Activated CD8-positive, alpha-beta memory T cell treated with anti-CD3 and anti-CD28 coated beads for 4 hours (primary cell): ENCODE measurements around the gene COBL.

Experiments
- DNase-seq, 2 donors: peaks; one replicate each; pipeline ENCODE4 v3.0.0-alpha.2; 2020; ENCODE audit warnings: low read depth in 2 of 2

The COBL gene

GRCh38 chr7:51234609-51235308 is 81.8 kb downstream of the COBL start:
- DNase-seq, result no peak

DNA sequence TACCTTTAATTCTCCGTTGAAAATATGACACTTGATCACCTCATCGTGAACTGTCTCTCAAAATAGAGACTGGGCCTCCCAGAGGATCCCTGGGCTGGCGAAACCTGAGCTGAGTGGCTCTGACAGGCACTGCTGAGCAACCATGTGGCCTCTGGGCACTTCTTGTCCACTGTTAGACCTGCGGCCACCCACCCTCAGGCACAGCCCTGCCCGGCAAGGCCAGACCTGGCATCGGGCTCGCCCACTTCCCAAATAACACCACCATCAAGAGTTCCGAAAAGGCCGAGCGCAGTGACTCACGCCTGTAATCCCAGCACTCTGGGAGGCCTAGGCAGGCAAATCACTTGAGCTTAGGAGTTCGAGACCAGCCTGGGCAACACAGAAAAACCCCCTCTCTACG is 82.5 kb downstream of the COBL start:
- DNase-seq, result no peak

DNA sequence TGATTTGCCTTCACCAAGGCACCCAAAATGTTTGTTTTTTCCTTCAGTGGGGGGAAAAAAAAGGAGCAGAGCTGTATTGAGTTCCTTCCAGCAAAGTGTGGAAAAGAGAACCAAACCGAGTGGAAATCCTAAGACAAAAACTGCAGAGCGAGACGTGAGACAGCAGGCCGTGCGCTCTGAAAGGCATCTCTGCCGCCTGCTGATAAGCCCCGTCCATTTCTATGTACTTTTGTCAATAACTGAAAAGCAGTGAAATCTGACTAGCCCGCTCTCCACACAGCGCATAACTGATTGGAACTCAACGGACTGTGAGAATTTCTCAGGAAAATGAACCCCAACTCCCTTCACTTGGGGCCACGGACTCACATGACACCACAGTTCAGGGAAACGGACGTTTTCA is 83.2 kb downstream of the COBL start:
- no peak for DNase-seq

DNA sequence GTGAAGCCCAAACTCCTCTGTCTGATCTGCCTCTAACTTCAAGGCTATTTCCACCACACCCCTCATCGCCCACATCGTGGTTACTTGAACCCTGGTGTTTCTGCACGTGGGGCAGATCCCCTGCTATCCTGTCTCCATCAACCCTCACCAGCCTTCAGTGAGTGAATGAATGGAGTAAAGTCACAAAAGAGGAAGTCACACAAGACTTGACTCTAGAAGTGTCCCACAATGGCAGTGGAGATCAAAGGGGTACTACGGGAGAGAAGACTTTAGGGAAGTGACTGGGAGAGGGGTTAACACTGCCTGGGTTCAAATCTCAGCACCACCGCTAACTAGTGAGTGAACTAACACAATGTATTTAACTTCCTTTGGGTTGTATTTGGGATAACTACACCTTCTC is 85.9 kb downstream of the COBL start:
- DNase-seq, result no peak

DNA sequence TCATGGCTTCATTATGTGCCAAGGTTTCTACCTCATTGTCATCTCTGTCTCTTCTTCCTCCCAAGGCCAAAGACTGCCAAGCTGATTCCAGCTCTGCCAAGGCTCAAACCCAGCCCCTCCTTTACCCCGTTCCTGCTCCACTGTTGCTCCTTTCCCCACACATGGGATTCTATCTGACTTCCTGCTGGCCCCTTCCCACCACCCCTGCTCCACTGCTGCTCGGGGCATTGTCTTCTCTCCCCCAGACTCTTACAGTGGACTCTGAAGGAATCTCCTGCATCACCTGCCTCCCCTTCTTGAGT is 86.3 kb downstream of the COBL start:
- no peak for DNase-seq

GRCh38 chr7:51229620-51230323 is 86.8 kb downstream of the COBL start:
- no peak for DNase-seq

GRCh38 chr7:51229106-51229537 is 87.5 kb downstream of the COBL start:
- no peak for DNase-seq

DNA sequence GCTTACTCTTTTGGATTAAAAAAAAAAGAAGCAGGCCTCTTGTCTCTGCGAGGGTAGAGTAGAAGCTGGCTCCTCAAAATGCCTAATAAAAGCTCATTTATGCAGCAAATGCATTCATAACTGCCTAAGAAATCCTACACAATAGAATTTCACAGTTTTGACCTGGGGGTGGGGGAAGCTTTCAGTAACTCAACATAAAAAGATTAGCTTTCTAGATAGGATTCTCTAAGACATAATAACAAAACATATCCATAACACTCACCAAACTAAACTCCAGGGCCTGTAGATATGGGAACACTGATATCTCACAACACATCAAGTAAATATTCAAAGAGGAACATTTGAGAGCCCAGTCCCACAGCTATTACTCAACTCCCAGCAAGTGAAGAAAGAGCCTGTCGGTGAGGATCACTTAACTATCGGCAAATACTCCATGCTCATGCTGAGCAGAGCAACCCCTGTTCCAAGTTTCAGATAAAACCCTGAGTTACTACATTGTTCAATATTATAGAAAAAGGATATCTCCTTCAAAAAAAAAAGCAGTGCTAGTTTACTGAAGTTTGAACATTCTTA is 88.1 kb downstream of the COBL start:
- DNase-seq, result no peak

GRCh38 chr7:51227861-51228260 is 88.7 kb downstream of the COBL start:
- no peak for DNase-seq

GRCh38 chr7:51226916-51227535 is 89.6 kb downstream of the COBL start:
- no peak for DNase-seq

DNA sequence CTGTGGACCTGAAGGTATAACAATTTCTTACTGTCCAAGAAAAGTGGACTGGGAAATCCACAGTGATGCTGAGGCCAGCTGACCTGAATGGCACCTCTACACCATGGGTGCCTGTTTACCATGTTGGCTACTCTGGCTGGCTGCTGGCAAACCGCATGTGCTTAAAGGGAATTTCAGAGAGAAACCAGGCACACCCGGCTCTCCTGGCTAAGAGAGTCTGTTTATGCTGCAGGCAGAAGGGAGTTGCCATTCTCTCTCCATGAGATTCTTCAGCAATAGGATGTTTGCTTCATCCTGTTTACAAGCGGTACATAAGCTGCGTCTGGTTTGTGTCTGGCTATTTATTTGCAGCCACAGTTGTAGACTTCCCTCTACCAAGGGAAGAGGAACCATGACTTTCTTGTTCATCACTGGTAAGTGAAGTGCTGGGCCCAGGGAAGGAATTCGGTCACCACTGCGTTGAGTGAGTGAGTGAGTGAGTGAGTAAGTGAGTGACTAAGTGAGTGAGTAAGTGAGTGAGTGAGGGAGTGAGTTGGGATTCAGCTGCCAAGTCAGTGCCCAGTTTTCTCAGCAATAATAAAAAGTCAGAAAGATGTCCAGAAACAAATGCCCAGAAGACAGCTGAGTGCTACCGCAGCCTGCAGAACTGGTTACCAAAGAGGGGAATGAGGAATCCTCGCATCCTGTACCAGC is 90.4 kb downstream of the COBL start:
- DNase-seq, result no peak

DNA sequence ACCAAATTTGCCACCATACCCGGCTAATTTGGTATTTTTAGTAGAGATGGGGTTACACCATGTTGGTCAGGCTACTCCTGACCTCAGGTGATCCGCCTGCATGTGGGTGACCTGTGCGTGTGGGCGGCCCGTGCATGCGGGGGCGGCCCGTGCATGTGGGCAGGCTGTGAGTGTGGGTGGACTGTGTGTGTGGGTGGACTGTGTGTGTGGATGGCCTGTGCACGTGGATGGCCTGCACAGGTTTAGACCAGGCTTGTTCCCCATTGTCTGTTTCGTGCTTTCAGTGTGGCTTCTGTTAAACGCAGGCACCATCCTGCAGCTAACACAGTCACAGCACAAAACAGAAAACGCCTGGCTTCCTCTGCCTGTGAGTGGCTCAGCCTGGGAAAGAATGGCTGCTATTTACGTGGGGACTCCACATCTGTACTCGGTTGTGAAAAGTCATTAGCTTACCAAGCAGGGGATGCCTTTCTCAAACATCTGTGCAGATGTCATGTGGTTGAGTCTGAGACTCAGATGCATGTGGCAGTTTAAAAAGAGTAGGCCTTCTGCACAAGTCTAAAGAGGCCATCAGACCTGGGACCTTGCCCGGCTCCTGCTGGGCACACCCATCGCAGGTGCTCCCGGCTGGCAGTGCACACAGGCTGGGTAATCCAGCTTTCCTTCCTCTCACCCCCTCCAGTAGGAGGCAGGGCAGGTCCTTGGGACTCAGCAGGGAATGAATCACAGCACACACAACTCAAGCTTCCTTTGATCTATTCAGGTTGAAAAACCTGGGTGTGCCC is 91.6 kb downstream of the COBL start:
- no peak for DNase-seq

DNA sequence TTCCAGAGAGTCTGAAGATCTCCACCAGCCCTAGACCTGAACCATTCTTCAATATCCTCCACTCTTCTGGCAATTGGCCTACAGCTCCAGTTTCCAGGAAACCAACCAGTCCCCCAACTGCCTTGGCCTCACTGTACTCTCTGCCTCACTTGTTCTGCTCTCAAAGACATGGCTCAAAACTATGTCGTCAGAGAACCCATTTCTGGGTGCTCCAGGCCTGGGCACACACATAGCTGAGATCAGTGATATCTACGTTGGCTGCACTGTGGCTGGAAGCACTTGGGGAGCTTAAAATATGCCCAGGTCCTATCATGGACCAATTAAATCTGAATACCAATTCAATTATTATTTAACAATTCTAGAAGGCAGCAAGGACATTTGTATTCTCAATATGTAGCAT is 93.1 kb downstream of the COBL start:
- DNase-seq, result no peak

- no peak for DNase-seq
Measured at GRCh38 chr7:51222916-51223315, 93.7 kb downstream of the COBL start.

DNA sequence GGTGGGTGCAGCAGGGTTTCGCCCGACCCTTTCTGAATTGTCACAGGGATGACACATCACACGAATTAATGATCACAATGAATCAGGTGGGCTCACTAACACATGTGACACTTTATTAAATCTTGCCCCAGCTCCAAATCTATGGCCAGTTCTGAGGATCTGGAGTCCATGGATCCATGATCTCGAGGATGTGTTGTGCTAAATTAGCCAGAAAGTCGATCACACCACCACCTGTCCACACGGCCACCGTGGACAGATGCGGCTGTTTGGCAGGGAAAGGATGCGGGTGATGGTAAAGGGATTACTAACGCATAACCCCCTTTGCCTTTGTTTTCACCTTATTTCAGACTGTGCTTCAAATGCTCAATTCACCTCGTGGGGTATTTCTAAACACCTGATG is 96.4 kb downstream of the COBL start:
- DNase-seq, result no peak

- DNase-seq, result no peak
Measured at GRCh38 chr7:51219261-51219988, 97.2 kb downstream of the COBL start.

DNA sequence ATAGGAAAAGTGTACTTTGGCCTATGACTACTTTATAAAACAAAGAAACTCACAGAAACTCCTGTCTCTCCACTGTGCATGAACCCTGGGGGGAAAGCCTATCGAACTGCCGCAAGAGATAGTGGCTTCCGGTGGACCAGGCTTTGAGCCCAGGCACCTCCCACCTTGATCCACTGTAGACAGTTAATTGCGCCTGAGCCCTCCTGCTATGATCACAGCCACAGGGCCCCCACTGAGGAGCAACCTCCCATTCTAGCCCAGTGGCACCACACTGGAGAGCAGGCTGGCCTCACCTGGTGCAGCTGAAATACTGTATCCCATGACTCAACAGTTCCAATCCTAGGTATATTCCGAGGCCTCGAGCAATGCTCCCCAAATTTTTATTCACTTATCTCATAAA is 98.8 kb downstream of the COBL start:
- no peak for DNase-seq

DNA sequence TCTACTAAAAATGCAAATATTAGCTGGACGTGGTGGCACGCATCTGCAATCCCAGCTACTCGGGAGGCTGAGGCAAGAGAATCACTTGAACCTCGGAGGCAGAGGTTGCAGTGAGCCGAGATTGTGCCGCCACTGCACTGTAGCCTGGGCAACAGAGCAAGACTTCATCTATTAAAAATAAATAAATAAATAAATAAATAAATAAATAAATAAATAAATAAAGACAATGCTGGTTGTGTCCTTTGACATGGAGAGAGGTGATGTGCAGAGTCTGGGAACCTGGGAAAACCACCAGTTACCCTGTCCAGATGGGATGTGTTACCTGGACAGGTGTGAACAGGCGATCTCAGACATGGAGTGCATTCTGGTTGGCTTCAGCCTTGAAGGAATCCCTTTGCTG is 102.5 kb downstream of the COBL start:
- DNase-seq, result no peak

- DNase-seq, result no peak
Measured at GRCh38 chr7:51213618-51214017, 103.0 kb downstream of the COBL start.

- no peak for DNase-seq
Measured at GRCh38 chr7:51210766-51211165, 105.8 kb downstream of the COBL start.

GRCh38 chr7:51209426-51209825 is 107.2 kb downstream of the COBL start:
- no peak for DNase-seq
